Peyer's patch (tissue), 4 donors: ENCODE data around the gene HDAC9.

Source experiments
- CTCF ChIP-seq, 6 experiments: fragments of 450-650 bp in 4 of 6; fragments of 200-600 bp in 2 of 6; sonication (generic) in 1 of 6; IDR thresholded peaks; one replicate each; pipeline ENCODE4 v1.5.1; 2017 to 2019; ENCODE audit warnings: antibody characterized with exemption in 6 of 6, mild to moderate bottlenecking in 3 of 6, moderate library complexity in 1 of 6
- POLR2A ChIP-seq, 2 donors: fragments of 450-650 bp; IDR thresholded peaks; one replicate each; pipeline ENCODE4 v1.5.1; 2017; ENCODE audit warnings: antibody characterized with exemption in 2 of 2, mild to moderate bottlenecking in 2 of 2, moderate library complexity in 2 of 2

DNA sequence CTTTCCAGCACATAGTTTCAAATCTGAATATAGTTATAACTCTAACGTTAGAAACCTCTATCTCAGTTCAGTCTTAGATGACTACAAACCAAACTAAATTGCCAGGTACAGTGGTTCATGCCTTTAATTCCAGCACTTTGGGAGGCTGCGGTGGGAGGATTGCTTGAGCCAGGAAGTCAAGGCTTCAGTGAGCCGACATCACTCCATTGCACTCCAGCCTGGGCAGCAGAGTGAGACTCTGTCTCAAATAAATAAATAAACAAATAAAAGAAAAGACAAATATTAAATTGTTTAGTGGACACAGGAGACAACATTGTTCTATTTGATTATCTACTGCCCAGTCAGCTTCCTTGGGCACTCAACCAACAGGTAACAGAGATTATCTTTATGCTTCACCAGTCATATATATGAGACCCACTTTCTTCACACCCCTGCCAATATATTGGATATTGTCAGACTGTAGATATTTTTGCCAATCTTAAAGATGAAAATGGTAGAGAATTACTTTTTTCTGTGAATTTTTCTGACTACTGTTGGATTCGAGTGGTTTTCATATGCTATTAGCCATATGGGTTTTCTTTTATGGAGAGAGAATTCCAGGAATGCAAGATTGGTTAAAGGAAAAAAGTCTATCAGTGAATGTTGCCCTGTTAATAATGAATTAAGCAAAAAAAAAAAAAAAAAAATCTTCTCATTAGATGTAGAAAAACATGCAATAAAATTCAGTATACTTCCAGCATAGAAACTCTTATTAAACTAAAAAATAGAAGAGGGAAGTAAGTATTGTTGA is 16.0 kb downstream of the HDAC9 start:
- no peak for TF ChIP-seq POLR2A (IDR thresholded peaks at IDR 0.05)
- TF ChIP-seq CTCF (IDR thresholded peaks at IDR 0.05): no peak
